A549 treated with AZD9567 at 1 μM for 4 hours (cell line): Measurements from ENCODE around the gene PAPPA. TPM values are rescaled to one million over a fixed set of nuclear protein-coding genes. Genes with fewer than 3 reads are reported as not detected.

ENCODE experiments used
- total RNA-seq: library from RNA; stranded (reverse); fragments of 200-300 nt; extraction: Qiagen RNA extraction; gene quantifications from 5 replicates; pipeline ENCODE4 v1.2.3, GENCODE V29; 2022; ENCODE audit not compliant: insufficient read depth

Gene PAPPA
- total RNA-seq = 21.1 to 28.0 TPM (median 26.4 TPM) in 5 replicates

GRCh38 chr9:116153765-116154333, at the start of gene PAPPA:
TSS of gene PAPPA (plus strand) at chr9:116153791. CDS start at chr9:116154173, 382 bp downstream.

